Smooth muscle cell (in vitro differentiated cells): Measurements from ENCODE around the gene KCTD7. TPM values are rescaled to one million over a fixed set of nuclear protein-coding genes. Genes with fewer than 3 reads are reported as not detected.

ENCODE experiments used
- DNase-seq: peaks from one replicate; lab custom pipeline; 2025; ENCODE audit not compliant: unreplicated experiment; lab: John Stamatoyannopoulos, UW
- H2AFZ ChIP-seq: fragments of 200-600 bp; sonication (generic); 2 replicates; pipeline ENCODE4 v1.6.0; 2016; ENCODE audit warnings: antibody characterized with exemption, low read depth, mild to moderate bottlenecking
- H3F3A ChIP-seq: fragments of 200-600 bp; sonication (generic); 2 replicates; pipeline ENCODE4 v1.6.0; 2017; ENCODE audit warnings: antibody characterized with exemption, low read depth
- H3K27ac ChIP-seq: fragments of 200-600 bp; sonication (generic); 2 replicates; pipeline ENCODE4 v1.5.1; 2016; ENCODE audit warnings: low read depth, mild to moderate bottlenecking
- H3K27me3 ChIP-seq: fragments of 200-600 bp; sonication (generic); 2 replicates; pipeline ENCODE4 v1.6.1; 2016; ENCODE audit warnings: low read depth, mild to moderate bottlenecking
- H3K36me3 ChIP-seq: fragments of 200-600 bp; sonication (generic); 2 replicates; pipeline ENCODE4 v1.5.1; 2016; ENCODE audit warnings: low read depth
- H3K4me1 ChIP-seq: fragments of 200-600 bp; sonication (generic); 2 replicates; pipeline ENCODE4 v1.5.1; 2016; ENCODE audit warnings: low read depth
- H3K4me2 ChIP-seq: fragments of 200-600 bp; sonication (generic); 2 replicates; pipeline ENCODE4 v1.6.0; 2016; ENCODE audit warnings: mild to moderate bottlenecking
- H3K4me3 ChIP-seq: fragments of 200-600 bp; sonication (generic); 2 replicates; pipeline ENCODE4 v1.5.1; 2016; ENCODE audit warnings: mild to moderate bottlenecking
- H3K79me2 ChIP-seq: fragments of 200-600 bp; sonication (generic); 2 replicates; pipeline ENCODE4 v1.6.0; 2016; ENCODE audit warnings: low read depth, mild to moderate bottlenecking
- H3K9ac ChIP-seq: fragments of 200-600 bp; sonication (generic); 2 replicates; pipeline ENCODE4 v1.6.0; 2016; ENCODE audit warnings: low read depth
- H3K9me3 ChIP-seq: fragments of 200-600 bp; sonication (generic); replicated peaks from 2 replicates; pipeline ENCODE4 v1.5.1; 2016; ENCODE audit warnings: low read depth
- H4K20me1 ChIP-seq: fragments of 200-600 bp; sonication (generic); 2 replicates; pipeline ENCODE4 v1.6.0; 2016; ENCODE audit warnings: low read depth
- WGBS: methylation state at CpG from one replicate; pipeline ENCODE4 v1.1.7; 2016; ENCODE audit warnings: low lambda C conversion rate; 5-methylcytosine and 5-hydroxymethylcytosine counted together
- polyA plus RNA-seq: library from polyadenylated mRNA; unstranded; fragments of >200 nt; fragmentation: Nextera tagmentation; extraction: Ambion mirVana; gene quantifications from 2 replicates; pipeline ENCODE4 v1.2.1, GENCODE V29; 2016
- total RNA-seq: library from RNA; depleted of rRNA; stranded (reverse); fragments of >200 nt; gene quantifications from 2 replicates; pipeline ENCODE4 v1.2.3, GENCODE V29; 2014
- TF ChIP-seq, protein P1 (sequence below): fragments of 200-600 bp; sonication (generic); IDR thresholded peaks from 2 replicates; pipeline ENCODE4 v1.5.1; 2017; ENCODE audit warnings: borderline replicate concordance, mild to moderate bottlenecking, antibody characterized with exemption; ENCODE audit not compliant: insufficient read depth, poor library complexity, severe bottlenecking

The KCTD7 gene
- total and polyA plus RNA-seq, 2 experiments from 2014 or later: 3.9 to 6.3 TPM

DNA sequence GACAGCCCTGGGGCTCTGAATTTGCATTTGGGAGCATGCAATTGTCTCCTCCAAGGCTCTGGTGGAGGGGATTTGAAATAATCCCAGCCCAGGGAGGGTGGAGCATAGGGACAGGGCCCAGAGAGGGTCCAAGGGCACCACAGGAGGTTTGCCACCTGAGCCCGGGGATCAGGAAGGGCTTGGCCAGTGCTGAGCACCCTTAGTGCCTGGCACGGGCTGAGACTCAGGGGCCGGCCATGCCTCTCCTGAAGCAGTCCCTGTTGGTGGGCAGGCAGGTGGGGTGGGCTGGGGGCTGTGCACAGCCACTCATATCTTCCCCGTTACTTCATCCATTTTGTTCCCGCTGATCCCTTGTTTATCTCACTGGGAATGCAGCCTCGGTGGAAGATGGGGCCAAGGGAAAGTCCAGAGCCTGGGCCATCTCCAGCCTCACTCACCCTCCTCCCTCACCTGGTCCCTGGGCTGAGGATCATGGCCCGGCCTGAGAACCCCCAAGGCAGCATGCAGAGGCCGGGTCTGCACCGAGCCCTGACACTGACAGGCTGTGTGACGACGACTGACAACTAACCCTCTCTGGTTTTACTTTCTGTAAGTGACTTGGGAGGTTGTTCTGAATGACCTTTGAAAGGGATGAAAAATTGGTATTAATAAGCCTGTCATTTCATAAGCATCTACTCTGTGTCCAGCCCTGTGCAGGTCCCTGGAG lies 38.5 kb downstream of the KCTD7 start:
- 89% methylated on average over 11 of the region's 11 CpGs for WGBS
- Histone ChIP-seq H3K9ac (no peak overlapping the region), H3K36me3 (no peaks in the 10 kb centered on the region), H3K4me2 (no peak overlapping the region), H3F3A (no peaks in the 10 kb centered on the region), H3K9me3 (no peaks in the 10 kb centered on the region), H3K27me3 (no peaks in the 10 kb centered on the region), H3K79me2 (peaks cover 10% of the 10 kb centered on the region), H3K4me3 (no peak overlapping the region), H2AFZ (no peak overlapping the region), H4K20me1 (peaks cover 81% of the 10 kb centered on the region), H3K27ac (no peak overlapping the region), H3K4me1 (no peaks in the 10 kb centered on the region)
- TF ChIP-seq, protein P1, sequence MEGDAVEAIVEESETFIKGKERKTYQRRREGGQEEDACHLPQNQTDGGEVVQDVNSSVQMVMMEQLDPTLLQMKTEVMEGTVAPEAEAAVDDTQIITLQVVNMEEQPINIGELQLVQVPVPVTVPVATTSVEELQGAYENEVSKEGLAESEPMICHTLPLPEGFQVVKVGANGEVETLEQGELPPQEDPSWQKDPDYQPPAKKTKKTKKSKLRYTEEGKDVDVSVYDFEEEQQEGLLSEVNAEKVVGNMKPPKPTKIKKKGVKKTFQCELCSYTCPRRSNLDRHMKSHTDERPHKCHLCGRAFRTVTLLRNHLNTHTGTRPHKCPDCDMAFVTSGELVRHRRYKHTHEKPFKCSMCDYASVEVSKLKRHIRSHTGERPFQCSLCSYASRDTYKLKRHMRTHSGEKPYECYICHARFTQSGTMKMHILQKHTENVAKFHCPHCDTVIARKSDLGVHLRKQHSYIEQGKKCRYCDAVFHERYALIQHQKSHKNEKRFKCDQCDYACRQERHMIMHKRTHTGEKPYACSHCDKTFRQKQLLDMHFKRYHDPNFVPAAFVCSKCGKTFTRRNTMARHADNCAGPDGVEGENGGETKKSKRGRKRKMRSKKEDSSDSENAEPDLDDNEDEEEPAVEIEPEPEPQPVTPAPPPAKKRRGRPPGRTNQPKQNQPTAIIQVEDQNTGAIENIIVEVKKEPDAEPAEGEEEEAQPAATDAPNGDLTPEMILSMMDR: no peak
- DNase-seq: no peak

DNA sequence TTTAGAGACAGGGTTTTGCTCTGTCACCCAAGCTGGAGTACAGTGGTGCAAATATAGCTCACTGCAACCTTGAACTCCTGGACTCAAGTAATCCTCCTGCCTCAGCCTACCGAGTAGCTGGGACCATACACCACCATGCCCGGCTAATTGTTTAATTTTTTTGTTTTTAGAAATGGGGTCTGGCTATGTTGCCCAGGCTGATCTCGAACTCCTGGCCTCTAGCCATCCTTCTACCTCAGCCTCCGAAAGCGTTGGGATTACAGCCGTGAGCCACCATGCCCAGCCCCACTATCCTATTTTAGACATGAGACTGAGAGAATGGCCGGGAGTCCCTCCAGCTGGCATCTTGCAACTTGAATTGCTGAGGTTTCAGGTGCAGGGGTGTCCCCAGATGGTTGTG lies 39.4 kb downstream of the KCTD7 start:
- 100% methylated on average over 7 of the region's 7 CpGs for WGBS
- H4K20me1 ChIP-seq: peaks cover 72% of the 10 kb centered on the region
- H3K27ac ChIP-seq: no peak overlapping the region
- no peak for DNase-seq
- H3F3A ChIP-seq: no peaks in the 10 kb centered on the region
- no peak overlapping the region for H2AFZ ChIP-seq
- peaks cover 6% of the 10 kb centered on the region for H3K79me2 ChIP-seq
- no peaks in the 10 kb centered on the region for H3K4me1 ChIP-seq
- H3K4me2 ChIP-seq: no peak overlapping the region
- H3K4me3 ChIP-seq: no peak overlapping the region
- no peaks in the 10 kb centered on the region for H3K36me3 ChIP-seq
- H3K9ac ChIP-seq: no peak overlapping the region
- TF ChIP-seq, protein P1: no peak
- H3K9me3 ChIP-seq: no peaks in the 10 kb centered on the region
- H3K27me3 ChIP-seq: no peaks in the 10 kb centered on the region

DNA sequence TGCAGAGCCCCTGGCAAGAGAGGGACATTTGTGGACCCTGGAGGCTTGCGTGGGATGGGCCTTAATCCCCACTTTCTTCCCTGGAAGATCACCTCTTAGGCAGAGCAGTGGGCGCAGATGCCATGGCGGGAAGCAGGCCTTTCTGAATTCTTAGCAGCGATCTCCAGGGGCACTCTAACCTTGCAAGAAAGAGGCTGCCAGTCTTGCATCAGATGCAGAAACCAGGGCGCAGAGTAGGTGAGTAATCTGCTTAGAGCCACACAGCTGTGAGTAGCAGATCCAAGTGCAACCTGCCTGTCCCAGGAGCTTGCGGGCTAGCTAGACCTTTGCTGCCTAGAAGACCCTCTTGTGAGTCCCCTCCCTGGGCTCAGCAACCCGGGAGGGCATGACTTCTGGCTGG lies 40.0 kb downstream of the KCTD7 start:
- TF ChIP-seq, protein P1: no peak
- Histone ChIP-seq H2AFZ (no peak overlapping the region), H3K9ac (no peak overlapping the region), H3K9me3 (no peaks in the 10 kb centered on the region), H3K79me2 (peaks cover 6% of the 10 kb centered on the region), H3K36me3 (no peaks in the 10 kb centered on the region), H3K27me3 (no peaks in the 10 kb centered on the region), H3K27ac (no peak overlapping the region), H3K4me3 (no peak overlapping the region), H3K4me1 (no peaks in the 10 kb centered on the region), H4K20me1 (peaks cover 69% of the 10 kb centered on the region), H3F3A (no peaks in the 10 kb centered on the region), H3K4me2 (no peak overlapping the region)
- DNase-seq: no peak
- WGBS: 95% methylated on average over 7 of the region's 7 CpGs

DNA sequence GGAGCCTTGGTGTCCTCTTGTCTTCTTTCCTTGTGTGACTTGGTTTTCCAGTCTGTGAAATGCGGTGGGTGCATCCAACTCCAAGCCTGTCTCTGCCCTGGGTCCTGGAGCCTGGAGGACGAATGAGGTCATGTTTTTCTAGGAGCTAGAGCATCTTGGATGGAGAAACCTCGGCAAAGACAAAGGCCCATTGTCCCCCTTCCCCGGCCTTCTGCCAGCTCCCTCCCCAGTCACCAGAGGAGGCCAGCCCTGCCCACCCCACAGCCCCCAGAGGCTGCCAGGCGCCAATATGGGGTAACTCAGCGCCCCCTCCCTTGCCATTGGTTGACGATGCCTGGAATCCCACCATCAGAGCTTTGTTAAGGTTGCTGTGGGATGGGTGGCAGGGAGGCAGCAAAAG lies 40.4 kb downstream of the KCTD7 start:
- Histone ChIP-seq H3K4me1 (no peaks in the 10 kb centered on the region), H3K27ac (no peak overlapping the region), H3K27me3 (no peaks in the 10 kb centered on the region), H3F3A (no peaks in the 10 kb centered on the region), H3K4me3 (no peak overlapping the region), H2AFZ (no peak overlapping the region), H4K20me1 (peaks cover 69% of the 10 kb centered on the region), H3K79me2 (peaks cover 6% of the 10 kb centered on the region), H3K36me3 (no peaks in the 10 kb centered on the region), H3K4me2 (no peak overlapping the region), H3K9ac (no peak overlapping the region), H3K9me3 (no peaks in the 10 kb centered on the region)
- no peak for DNase-seq
- TF ChIP-seq, protein P1: no peak
- WGBS: 95% methylated on average over 7 of the region's 7 CpGs
